ENCODE measurements around the gene GALNT2. TPM values are rescaled to one million over a fixed set of nuclear protein-coding genes. Genes with fewer than 3 reads are reported as not detected.

GALNT2 gene
- total and polyA plus RNA-seq, 4 donors: 47.5 to 182 (median 114) TPM

DNA sequence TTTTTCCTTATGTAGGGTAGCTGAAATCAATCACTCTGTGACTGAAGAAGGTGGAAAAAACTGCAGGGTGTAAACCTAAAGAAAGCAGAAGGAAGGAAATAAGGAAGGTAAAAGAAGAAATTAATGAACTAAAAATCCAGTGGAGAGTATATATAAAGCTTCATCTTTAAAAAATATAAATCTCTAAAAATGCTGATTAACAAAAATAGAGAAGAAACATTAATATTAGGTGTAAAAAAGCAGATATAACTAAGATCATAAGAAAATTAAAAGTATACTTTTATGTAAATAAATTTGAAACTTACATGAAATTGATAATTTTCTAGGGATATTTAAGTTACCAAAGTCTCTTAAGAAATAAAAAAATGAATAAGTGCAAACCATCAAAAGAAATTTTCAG lies 159.8 kb downstream of the GALNT2 start:
- Histone ChIP-seq H3K27ac (ENCODE audit: low read depth in 1 of 2, low read length in 2 of 2) (no peak overlapping the region), H3K9ac (ENCODE audit: low read depth in 1 of 2, low read length in 2 of 2) (no peak overlapping the region), H3K36me3 (ENCODE audit: control insufficient read depth in 4 of 4, insufficient read depth in 3 of 4, low read depth in 1 of 4, low read length in 3 of 4) (peaks cover 0 to 5% (median 0%) of the 10 kb centered on the region in 4 donors), H3K9me3 (ENCODE audit: control insufficient read depth in 4 of 4, low read length in 3 of 4) (no peaks in the 10 kb centered on the region), H3K4me1 (ENCODE audit: control insufficient read depth in 4 of 4, insufficient read depth in 4 of 4, low read length in 3 of 4) (peaks cover 4 to 12% (median 8%) of the 10 kb centered on the region in 4 donors), H3K27me3 (ENCODE audit: control insufficient read depth in 4 of 4, insufficient read depth in 4 of 4, low read length in 3 of 4) (no peaks in the 10 kb centered on the region), H3K4me3 (ENCODE audit: low read depth in 1 of 3, low read length in 3 of 3) (no peak overlapping the region)
- DNase-seq (ENCODE audit: low spot score): no peak
- TF ChIP-seq EGR1 (IDR thresholded peaks at IDR 0.05; ENCODE audit: low read depth in 2 of 2): no peak
- no peak for TF ChIP-seq FOXA1 (IDR thresholded peaks at IDR 0.05)
- TF ChIP-seq, protein P1, sequence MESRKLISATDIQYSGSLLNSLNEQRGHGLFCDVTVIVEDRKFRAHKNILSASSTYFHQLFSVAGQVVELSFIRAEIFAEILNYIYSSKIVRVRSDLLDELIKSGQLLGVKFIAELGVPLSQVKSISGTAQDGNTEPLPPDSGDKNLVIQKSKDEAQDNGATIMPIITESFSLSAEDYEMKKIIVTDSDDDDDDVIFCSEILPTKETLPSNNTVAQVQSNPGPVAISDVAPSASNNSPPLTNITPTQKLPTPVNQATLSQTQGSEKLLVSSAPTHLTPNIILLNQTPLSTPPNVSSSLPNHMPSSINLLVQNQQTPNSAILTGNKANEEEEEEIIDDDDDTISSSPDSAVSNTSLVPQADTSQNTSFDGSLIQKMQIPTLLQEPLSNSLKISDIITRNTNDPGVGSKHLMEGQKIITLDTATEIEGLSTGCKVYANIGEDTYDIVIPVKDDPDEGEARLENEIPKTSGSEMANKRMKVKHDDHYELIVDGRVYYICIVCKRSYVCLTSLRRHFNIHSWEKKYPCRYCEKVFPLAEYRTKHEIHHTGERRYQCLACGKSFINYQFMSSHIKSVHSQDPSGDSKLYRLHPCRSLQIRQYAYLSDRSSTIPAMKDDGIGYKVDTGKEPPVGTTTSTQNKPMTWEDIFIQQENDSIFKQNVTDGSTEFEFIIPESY (IDR thresholded peaks at IDR 0.05): no peak
- TF ChIP-seq RAD21 (IDR thresholded peaks at IDR 0.05): no peak
- no peak for TF ChIP-seq JUND (IDR thresholded peaks at IDR 0.05)
- no peak for TF ChIP-seq HNF4A (conservative IDR thresholded peaks at IDR 0.05)
- no peak for TF ChIP-seq NR2F2 (IDR thresholded peaks at IDR 0.05)
- TF ChIP-seq, protein P2, sequence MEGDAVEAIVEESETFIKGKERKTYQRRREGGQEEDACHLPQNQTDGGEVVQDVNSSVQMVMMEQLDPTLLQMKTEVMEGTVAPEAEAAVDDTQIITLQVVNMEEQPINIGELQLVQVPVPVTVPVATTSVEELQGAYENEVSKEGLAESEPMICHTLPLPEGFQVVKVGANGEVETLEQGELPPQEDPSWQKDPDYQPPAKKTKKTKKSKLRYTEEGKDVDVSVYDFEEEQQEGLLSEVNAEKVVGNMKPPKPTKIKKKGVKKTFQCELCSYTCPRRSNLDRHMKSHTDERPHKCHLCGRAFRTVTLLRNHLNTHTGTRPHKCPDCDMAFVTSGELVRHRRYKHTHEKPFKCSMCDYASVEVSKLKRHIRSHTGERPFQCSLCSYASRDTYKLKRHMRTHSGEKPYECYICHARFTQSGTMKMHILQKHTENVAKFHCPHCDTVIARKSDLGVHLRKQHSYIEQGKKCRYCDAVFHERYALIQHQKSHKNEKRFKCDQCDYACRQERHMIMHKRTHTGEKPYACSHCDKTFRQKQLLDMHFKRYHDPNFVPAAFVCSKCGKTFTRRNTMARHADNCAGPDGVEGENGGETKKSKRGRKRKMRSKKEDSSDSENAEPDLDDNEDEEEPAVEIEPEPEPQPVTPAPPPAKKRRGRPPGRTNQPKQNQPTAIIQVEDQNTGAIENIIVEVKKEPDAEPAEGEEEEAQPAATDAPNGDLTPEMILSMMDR (IDR thresholded peaks at IDR 0.05; ENCODE audit: low read depth, low read length, missing input control): no peak

DNA sequence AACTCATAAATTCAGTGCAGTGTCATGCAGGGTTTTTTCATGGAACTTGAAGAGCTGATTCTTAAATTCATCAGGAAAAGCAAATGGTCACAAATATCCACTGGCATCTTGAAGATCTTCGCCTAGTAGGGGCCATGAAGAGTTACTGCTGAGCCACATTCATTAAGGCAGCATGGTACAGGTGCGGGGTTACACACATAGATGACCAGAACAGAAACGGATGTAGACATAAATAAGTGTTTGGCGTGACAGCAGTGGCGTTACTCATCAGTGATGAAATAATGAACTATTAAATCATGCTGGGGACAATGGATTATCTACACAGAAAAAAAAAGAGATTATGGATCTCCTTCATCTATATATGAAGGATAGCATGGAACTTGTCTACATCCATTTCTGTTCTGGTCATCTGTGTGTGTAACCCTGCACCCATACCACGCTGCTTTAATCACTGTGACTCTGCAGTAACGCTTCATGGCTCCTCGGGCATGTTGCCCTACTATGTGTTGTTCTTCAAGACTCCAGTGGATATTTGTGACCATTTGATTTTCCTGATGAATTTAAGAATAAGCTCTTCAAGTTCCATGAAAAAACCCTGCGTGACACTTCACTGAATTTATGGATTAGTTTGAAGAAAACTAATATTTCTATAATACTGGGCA lies 161.3 kb downstream of the GALNT2 start:
- peaks cover 0 to 5% (median 0%) of the 10 kb centered on the region in 4 donors for H3K36me3 ChIP-seq (ENCODE audit: control insufficient read depth in 4 of 4, insufficient read depth in 3 of 4, low read depth in 1 of 4, low read length in 3 of 4)
- no peak overlapping the region for H3K4me3 ChIP-seq (ENCODE audit: low read depth in 1 of 3, low read length in 3 of 3)
- no peak for DNase-seq (ENCODE audit: low spot score)
- no peak overlapping the region for H3K27ac ChIP-seq (ENCODE audit: low read depth in 1 of 2, low read length in 2 of 2)
- 87% methylated on average over 9 of the region's 9 CpGs for WGBS
- TF ChIP-seq JUND (IDR thresholded peaks at IDR 0.05) (no peak), HNF4A (conservative IDR thresholded peaks at IDR 0.05) (no peak), TAF1 (conservative IDR thresholded peaks at IDR 0.05) (no peak), RXRA (IDR thresholded peaks at IDR 0.05) (no peak), EGR1 (IDR thresholded peaks at IDR 0.05; ENCODE audit: low read depth in 2 of 2) (no peak), SP1 (IDR thresholded peaks at IDR 0.05) (no peak), FOXA1 (IDR thresholded peaks at IDR 0.05) (no peak), NR2F2 (IDR thresholded peaks at IDR 0.05) (no peak), RAD21 (IDR thresholded peaks at IDR 0.05) (no peak), HNF4G (IDR thresholded peaks at IDR 0.05) (no peak), GABPA (IDR thresholded peaks at IDR 0.05 in 1 of 2, conservative IDR thresholded peaks at IDR 0.05 in 1 of 2) (no peak), YY1 (IDR thresholded peaks at IDR 0.05) (no peak), FOXA2 (IDR thresholded peaks at IDR 0.05) (no peak)
- TF ChIP-seq, protein P3, sequence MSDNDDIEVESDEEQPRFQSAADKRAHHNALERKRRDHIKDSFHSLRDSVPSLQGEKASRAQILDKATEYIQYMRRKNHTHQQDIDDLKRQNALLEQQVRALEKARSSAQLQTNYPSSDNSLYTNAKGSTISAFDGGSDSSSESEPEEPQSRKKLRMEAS (IDR thresholded peaks at IDR 0.05): no peak
- TF ChIP-seq, protein P1 (IDR thresholded peaks at IDR 0.05): no peak
- TF ChIP-seq, protein P4, sequence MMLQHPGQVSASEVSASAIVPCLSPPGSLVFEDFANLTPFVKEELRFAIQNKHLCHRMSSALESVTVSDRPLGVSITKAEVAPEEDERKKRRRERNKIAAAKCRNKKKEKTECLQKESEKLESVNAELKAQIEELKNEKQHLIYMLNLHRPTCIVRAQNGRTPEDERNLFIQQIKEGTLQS (IDR thresholded peaks at IDR 0.05): no peak
- TF ChIP-seq, protein P5, sequence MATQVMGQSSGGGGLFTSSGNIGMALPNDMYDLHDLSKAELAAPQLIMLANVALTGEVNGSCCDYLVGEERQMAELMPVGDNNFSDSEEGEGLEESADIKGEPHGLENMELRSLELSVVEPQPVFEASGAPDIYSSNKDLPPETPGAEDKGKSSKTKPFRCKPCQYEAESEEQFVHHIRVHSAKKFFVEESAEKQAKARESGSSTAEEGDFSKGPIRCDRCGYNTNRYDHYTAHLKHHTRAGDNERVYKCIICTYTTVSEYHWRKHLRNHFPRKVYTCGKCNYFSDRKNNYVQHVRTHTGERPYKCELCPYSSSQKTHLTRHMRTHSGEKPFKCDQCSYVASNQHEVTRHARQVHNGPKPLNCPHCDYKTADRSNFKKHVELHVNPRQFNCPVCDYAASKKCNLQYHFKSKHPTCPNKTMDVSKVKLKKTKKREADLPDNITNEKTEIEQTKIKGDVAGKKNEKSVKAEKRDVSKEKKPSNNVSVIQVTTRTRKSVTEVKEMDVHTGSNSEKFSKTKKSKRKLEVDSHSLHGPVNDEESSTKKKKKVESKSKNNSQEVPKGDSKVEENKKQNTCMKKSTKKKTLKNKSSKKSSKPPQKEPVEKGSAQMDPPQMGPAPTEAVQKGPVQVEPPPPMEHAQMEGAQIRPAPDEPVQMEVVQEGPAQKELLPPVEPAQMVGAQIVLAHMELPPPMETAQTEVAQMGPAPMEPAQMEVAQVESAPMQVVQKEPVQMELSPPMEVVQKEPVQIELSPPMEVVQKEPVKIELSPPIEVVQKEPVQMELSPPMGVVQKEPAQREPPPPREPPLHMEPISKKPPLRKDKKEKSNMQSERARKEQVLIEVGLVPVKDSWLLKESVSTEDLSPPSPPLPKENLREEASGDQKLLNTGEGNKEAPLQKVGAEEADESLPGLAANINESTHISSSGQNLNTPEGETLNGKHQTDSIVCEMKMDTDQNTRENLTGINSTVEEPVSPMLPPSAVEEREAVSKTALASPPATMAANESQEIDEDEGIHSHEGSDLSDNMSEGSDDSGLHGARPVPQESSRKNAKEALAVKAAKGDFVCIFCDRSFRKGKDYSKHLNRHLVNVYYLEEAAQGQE (IDR thresholded peaks at IDR 0.05): no peak
- TF ChIP-seq, protein P2 (IDR thresholded peaks at IDR 0.05; ENCODE audit: low read depth, low read length, missing input control): no peak
- H3K9me3 ChIP-seq (ENCODE audit: control insufficient read depth in 4 of 4, low read length in 3 of 4): no peaks in the 10 kb centered on the region
- peaks cover 4 to 12% (median 8%) of the 10 kb centered on the region in 4 donors for H3K4me1 ChIP-seq (ENCODE audit: control insufficient read depth in 4 of 4, insufficient read depth in 4 of 4, low read length in 3 of 4)
- no peaks in the 10 kb centered on the region for H3K27me3 ChIP-seq (ENCODE audit: control insufficient read depth in 4 of 4, insufficient read depth in 4 of 4, low read length in 3 of 4)
- H3K9ac ChIP-seq (ENCODE audit: low read depth in 1 of 2, low read length in 2 of 2): no peak overlapping the region
